GM18873 (cell line): ENCODE data around the gene RNF223.
"Not testable (repeated sequence)": the region's sequence is repeated elsewhere in the genome, so short reads cannot be mapped to it uniquely, and the experiment has no call there.

Experiments
- ATAC-seq: cut with Tn5 transposase; IDR thresholded peaks from one replicate; pipeline ENCODE4 v1.9.1; 2021; ENCODE audit warnings: mild to moderate bottlenecking, moderate library complexity, moderate number of reproducible peaks; ENCODE audit not compliant: unreplicated experiment, low FRiP score

Gene RNF223

GRCh38 chr1:1062348-1063163 lies 11.6 kb downstream of the RNF223 start:
- ATAC-seq = no peak

GRCh38 chr1:1061682-1062345 lies 12.3 kb downstream of the RNF223 start:
- ATAC-seq = no peak

GRCh38 chr1:1060281-1061000 lies 13.7 kb downstream of the RNF223 start:
- no peak for ATAC-seq

DNA sequence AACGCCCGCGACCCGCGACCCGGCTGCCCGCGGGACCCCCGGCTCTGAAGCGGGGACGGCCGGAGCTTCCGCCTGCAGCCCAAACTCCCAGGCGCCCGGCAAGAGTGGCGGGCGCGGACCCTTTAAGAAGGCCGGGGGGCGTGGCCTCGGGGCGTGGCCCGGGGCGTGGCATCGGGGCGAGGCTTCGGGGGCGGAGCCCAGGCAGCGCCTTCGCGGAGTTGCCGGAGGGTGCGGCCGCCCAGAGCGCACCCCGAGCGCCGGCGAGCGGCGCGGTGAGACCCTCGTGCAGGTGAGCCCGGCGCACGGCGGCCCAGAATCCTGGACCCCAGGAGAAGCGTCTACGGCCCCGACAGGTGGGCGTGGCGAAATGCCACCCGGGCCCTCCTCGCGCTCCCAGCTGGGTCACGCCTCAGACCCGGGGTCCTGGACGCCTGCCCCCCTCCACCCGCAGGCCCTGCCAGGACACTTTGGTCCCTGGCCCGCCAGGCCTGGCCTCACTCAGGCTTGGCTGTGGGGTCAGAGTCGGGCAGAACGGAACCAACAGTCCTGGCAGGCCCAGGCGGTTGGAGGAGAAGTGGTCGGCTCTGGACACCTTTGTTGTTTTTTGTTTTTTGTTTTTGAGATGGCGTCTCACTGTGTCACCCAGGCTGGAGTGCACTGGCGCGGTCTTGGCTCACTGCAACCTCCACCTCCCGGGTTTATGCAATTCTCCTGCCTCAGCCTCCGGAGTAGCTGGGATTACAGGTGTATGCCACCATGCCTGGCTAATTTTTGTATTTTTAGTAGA lies 14.4 kb downstream of the RNF223 start:
- peak; percentile 42 for ATAC-seq

GRCh38 chr1:1058921-1059493 lies 15.1 kb downstream of the RNF223 start:
- peak; percentile 16 for ATAC-seq

DNA sequence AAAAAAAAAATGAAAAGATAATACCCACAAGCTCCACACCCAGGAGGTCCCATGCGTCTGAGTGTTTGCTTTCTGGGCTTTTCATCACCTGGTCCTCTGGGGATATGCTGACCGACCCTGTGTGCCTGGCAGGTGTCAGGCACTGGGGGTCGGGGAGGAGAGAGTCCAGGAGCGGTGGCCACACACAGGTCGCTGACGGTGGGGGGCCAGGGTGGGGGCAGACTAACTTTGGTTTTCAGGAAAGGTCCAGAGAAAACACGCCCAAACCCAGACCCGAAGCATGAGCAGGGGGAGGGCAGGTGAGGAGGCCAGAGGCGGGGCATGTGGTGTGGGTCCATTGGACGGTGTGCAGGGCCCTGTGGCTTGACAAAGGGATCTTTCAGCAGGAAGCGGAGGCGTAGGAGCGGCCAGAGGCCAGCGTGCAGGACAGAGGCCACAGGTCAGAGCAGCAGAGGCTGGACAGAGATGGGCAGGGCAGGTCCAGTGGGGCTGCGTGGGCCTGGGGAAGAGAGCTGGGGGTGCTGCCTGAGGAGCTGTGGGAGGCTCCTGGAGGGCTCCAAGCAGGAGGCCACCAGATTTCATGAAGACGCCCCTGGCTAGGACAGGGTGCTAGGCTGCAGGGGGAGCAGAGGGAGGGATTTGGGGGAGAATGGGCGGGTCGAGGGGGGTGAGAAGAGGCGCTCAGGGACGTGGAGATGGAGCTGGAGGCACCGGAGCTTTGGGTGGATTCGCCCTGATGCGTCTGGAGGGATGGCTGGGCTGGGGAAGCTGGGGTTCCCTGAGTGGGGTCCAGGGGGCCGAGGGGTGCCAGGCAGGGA lies 15.8 kb downstream of the RNF223 start:
- no peak for ATAC-seq

DNA sequence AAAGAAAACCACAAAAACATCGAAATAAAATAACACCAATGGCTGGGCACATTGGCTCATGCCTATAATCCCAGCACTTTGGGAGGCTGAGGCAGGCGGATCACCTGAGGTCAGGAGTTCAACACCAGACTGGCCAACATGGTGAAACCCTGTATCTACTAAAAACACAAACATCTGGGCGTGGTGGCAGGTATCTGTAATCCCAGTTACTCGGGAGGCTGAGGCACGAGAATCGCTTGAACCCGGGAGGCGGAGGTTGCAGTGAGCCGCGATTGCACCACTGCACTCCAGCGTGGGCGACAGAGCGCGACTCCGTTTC lies 16.4 kb downstream of the RNF223 start:
- ATAC-seq = not testable (repeated sequence)

- no peak for ATAC-seq
Observed at GRCh38 chr1:1055841-1056736, 18.0 kb downstream of the RNF223 start.

- ATAC-seq = no peak
Observed at GRCh38 chr1:1054971-1055370, 19.1 kb downstream of the RNF223 start.

- no peak for ATAC-seq
Observed at GRCh38 chr1:1054099-1054700, 19.9 kb downstream of the RNF223 start.

- ATAC-seq = no peak
Observed at GRCh38 chr1:1053682-1054081, 20.4 kb downstream of the RNF223 start.

- no peak for ATAC-seq
Observed at GRCh38 chr1:1053022-1053421, 21.1 kb downstream of the RNF223 start.

DNA sequence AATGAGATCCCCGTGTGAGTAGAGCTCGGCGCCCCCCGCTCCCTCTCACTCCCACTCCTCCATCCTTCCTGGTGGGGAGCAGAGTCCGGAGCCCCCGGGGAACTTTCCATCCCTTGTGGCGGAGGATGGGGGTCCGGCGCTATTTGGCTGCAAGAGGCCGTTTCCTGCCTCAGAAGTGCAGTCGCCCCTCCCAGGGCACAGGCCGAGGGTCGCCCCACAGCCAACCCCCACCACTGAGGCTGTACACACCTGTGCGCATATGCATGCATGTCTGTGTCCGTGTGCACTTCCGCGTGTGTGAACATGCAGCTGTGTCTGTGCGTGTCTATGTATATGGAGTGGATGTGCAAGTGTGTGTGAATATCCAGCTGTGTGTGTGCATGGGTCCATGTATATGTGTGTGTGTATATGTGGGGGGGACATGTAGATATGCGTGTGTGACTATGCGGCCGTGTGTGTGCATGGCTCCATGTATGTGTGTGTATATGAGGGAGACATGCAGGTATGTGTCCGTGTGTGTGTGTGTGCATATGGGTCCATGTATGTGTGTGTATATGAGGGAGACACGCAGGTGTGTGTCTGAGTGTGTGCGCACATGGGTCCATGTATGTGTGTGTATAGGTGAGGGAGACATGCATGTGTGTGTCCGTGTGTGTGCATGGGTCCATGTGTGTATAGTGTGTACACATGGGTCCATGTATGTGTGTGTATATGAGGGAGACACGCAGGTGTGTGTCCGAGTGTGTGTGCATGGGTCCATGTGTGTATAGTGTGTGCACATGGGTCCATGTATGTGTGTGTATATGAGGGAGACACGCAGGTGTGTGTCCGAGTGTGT lies 21.9 kb downstream of the RNF223 start:
- ATAC-seq = no peak

DNA sequence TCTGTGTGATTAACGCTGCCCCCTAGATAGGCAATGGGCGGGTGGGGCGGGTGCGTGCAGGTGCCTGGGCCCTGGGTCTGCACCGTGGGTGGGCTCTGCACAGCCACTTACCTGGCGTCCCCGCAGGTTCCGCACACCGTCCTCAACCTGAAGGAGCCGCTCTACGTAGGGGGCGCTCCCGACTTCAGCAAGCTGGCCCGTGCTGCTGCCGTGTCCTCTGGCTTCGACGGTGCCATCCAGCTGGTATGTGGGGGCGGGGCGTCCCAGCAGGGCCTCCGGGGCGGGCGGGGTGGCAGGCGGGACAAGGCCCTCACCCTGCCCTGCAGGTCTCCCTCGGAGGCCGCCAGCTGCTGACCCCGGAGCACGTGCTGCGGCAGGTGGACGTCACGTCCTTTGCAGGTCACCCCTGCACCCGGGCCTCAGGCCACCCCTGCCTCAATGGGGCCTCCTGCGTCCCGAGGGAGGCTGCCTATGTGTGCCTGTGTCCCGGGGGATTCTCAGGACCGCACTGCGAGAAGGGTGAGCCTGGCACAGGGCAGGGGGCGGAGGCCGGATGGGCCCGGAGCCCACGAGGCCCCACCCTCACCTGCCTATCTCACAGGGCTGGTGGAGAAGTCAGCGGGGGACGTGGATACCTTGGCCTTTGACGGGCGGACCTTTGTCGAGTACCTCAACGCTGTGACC lies 22.8 kb downstream of the RNF223 start:
- ATAC-seq = no peak

- no peak for ATAC-seq
Observed at GRCh38 chr1:1050577-1051052, 23.5 kb downstream of the RNF223 start.

GRCh38 chr1:1049318-1050165 lies 24.6 kb downstream of the RNF223 start:
- no peak for ATAC-seq
